T-helper 1 cell treated with Interleukin-12 subunit alpha and Interleukin-12 subunit beta and Interleukin-4 antibody, amounts not matched to agents 30 μg/mL and 1 μg/mL, for 36 hours (primary cell): Measurements from ENCODE around the gene C8B.

Experiments
- H3K27ac Mint-ChIP-seq: one replicate; pipeline ENCODE4 v1.8.0; 2021; ENCODE audit warnings: mild to moderate bottlenecking, mixed read lengths
- H3K27me3 Mint-ChIP-seq: one replicate; pipeline ENCODE4 v1.8.0; 2021; ENCODE audit warnings: low read depth, mixed read lengths
- H3K36me3 Mint-ChIP-seq: one replicate; pipeline ENCODE4 v1.8.0; 2021; ENCODE audit warnings: low read depth, mixed read lengths
- H3K4me1 Mint-ChIP-seq: one replicate; pipeline ENCODE4 v1.8.0; 2021; ENCODE audit warnings: low read depth, mixed read lengths
- H3K4me3 Mint-ChIP-seq: one replicate; pipeline ENCODE4 v1.8.0; 2021; ENCODE audit warnings: mild to moderate bottlenecking, moderate library complexity, mixed read lengths
- H3K9me3 Mint-ChIP-seq: one replicate; pipeline ENCODE4 v1.8.0; 2021; ENCODE audit warnings: mixed read lengths

Gene C8B

GRCh38 chr1:56983484-56983883 lies 17.7 kb upstream of the C8B start:
- Mint-ChIP-seq H3K4me1 (no peaks in the 10 kb centered on the region), H3K27me3 (no peaks in the 10 kb centered on the region)

GRCh38 chr1:56979986-56980755 lies 14.4 kb upstream of the C8B start:
- no peaks in the 10 kb centered on the region for H3K27me3 Mint-ChIP-seq
- no peaks in the 10 kb centered on the region for H3K9me3 Mint-ChIP-seq
- H3K4me1 Mint-ChIP-seq = no peaks in the 10 kb centered on the region
- no peak overlapping the region for H3K4me3 Mint-ChIP-seq
- no peaks in the 10 kb centered on the region for H3K36me3 Mint-ChIP-seq
- H3K27ac Mint-ChIP-seq = no peak overlapping the region

More at GRCh38 chr1:56983484-56983883, 17.7 kb upstream of the C8B start:
- Mint-ChIP-seq H3K36me3 (no peaks in the 10 kb centered on the region), H3K27ac (no peak overlapping the region), H3K9me3 (no peaks in the 10 kb centered on the region), H3K4me3 (no peak overlapping the region)

GRCh38 chr1:56978819-56979218 lies 13.0 kb upstream of the C8B start:
- Mint-ChIP-seq H3K27ac (no peak overlapping the region), H3K36me3 (no peaks in the 10 kb centered on the region), H3K27me3 (no peaks in the 10 kb centered on the region), H3K9me3 (no peaks in the 10 kb centered on the region), H3K4me3 (no peak overlapping the region), H3K4me1 (no peaks in the 10 kb centered on the region)

- Mint-ChIP-seq H3K27me3 (no peaks in the 10 kb centered on the region), H3K4me3 (no peak overlapping the region), H3K27ac (no peak overlapping the region)
These were observed 12.1 kb upstream of the C8B start for GRCh38 chr1:56977910-56978309.

GRCh38 chr1:56975446-56975845 lies 9.6 kb upstream of the C8B start:
- no peak overlapping the region for H3K4me3 Mint-ChIP-seq
- no peak overlapping the region for H3K27ac Mint-ChIP-seq
- no peaks in the 10 kb centered on the region for H3K4me1 Mint-ChIP-seq
- no peaks in the 10 kb centered on the region for H3K36me3 Mint-ChIP-seq
- no peaks in the 10 kb centered on the region for H3K9me3 Mint-ChIP-seq
- H3K27me3 Mint-ChIP-seq = no peaks in the 10 kb centered on the region

More at GRCh38 chr1:56977910-56978309, 12.1 kb upstream of the C8B start:
- Mint-ChIP-seq H3K36me3 (no peaks in the 10 kb centered on the region), H3K4me1 (no peaks in the 10 kb centered on the region), H3K9me3 (no peaks in the 10 kb centered on the region)

GRCh38 chr1:56973923-56974742 lies 8.3 kb upstream of the C8B start:
- Mint-ChIP-seq H3K27ac (no peak overlapping the region), H3K4me1 (no peaks in the 10 kb centered on the region), H3K27me3 (no peaks in the 10 kb centered on the region), H3K4me3 (no peak overlapping the region), H3K9me3 (no peaks in the 10 kb centered on the region), H3K36me3 (no peaks in the 10 kb centered on the region)

- Mint-ChIP-seq H3K27ac (no peak overlapping the region), H3K27me3 (no peaks in the 10 kb centered on the region), H3K36me3 (no peaks in the 10 kb centered on the region), H3K4me1 (no peaks in the 10 kb centered on the region), H3K9me3 (no peaks in the 10 kb centered on the region), H3K4me3 (no peak overlapping the region)
These were observed 7.2 kb upstream of the C8B start for GRCh38 chr1:56972976-56973375.

GRCh38 chr1:56970280-56970679 lies 4.5 kb upstream of the C8B start:
- Mint-ChIP-seq H3K36me3 (no peaks in the 10 kb centered on the region), H3K27ac (no peak overlapping the region), H3K4me1 (no peaks in the 10 kb centered on the region), H3K4me3 (no peak overlapping the region), H3K27me3 (no peaks in the 10 kb centered on the region), H3K9me3 (no peaks in the 10 kb centered on the region)

GRCh38 chr1:56968878-56969495 lies 3.2 kb upstream of the C8B start:
- no peaks in the 10 kb centered on the region for H3K27me3 Mint-ChIP-seq
- no peaks in the 10 kb centered on the region for H3K36me3 Mint-ChIP-seq
- H3K9me3 Mint-ChIP-seq = no peaks in the 10 kb centered on the region
- no peak overlapping the region for H3K4me3 Mint-ChIP-seq
- no peaks in the 10 kb centered on the region for H3K4me1 Mint-ChIP-seq
- no peak overlapping the region for H3K27ac Mint-ChIP-seq

- no peaks in the 10 kb centered on the region for H3K27me3 Mint-ChIP-seq
- no peaks in the 10 kb centered on the region for H3K36me3 Mint-ChIP-seq
- H3K4me1 Mint-ChIP-seq = no peaks in the 10 kb centered on the region
- no peak overlapping the region for H3K27ac Mint-ChIP-seq
- H3K4me3 Mint-ChIP-seq = no peak overlapping the region
- H3K9me3 Mint-ChIP-seq = no peaks in the 10 kb centered on the region
These were observed 2.4 kb upstream of the C8B start for GRCh38 chr1:56967900-56968832.

- Mint-ChIP-seq H3K4me1 (no peaks in the 10 kb centered on the region), H3K4me3 (no peak overlapping the region), H3K27ac (no peak overlapping the region), H3K27me3 (no peaks in the 10 kb centered on the region), H3K9me3 (no peaks in the 10 kb centered on the region), H3K36me3 (no peaks in the 10 kb centered on the region)
These were observed 1.5 kb upstream of the C8B start for GRCh38 chr1:56967355-56967754.

- H3K4me3 Mint-ChIP-seq = no peak overlapping the region
These were observed 834 bp upstream of the C8B start for GRCh38 chr1:56966698-56966999.

GRCh38 chr1:56965191-56965590 lies 624 bp downstream of the C8B start:
- no peak overlapping the region for H3K4me3 Mint-ChIP-seq
- H3K27ac Mint-ChIP-seq = no peak overlapping the region
- no peaks in the 10 kb centered on the region for H3K4me1 Mint-ChIP-seq

More at GRCh38 chr1:56966698-56966999, 834 bp upstream of the C8B start:
- no peaks in the 10 kb centered on the region for H3K4me1 Mint-ChIP-seq
- H3K36me3 Mint-ChIP-seq = no peaks in the 10 kb centered on the region
- no peaks in the 10 kb centered on the region for H3K27me3 Mint-ChIP-seq
- no peak overlapping the region for H3K27ac Mint-ChIP-seq
- H3K9me3 Mint-ChIP-seq = no peaks in the 10 kb centered on the region

GRCh38 chr1:56964349-56965017 lies 1.3 kb downstream of the C8B start:
- H3K27ac Mint-ChIP-seq = no peak overlapping the region

More at GRCh38 chr1:56965191-56965590, 624 bp downstream of the C8B start:
- no peaks in the 10 kb centered on the region for H3K9me3 Mint-ChIP-seq
- no peaks in the 10 kb centered on the region for H3K36me3 Mint-ChIP-seq
- no peaks in the 10 kb centered on the region for H3K27me3 Mint-ChIP-seq

More at GRCh38 chr1:56964349-56965017, 1.3 kb downstream of the C8B start:
- Mint-ChIP-seq H3K4me1 (no peaks in the 10 kb centered on the region), H3K9me3 (no peaks in the 10 kb centered on the region), H3K4me3 (no peak overlapping the region), H3K27me3 (no peaks in the 10 kb centered on the region), H3K36me3 (no peaks in the 10 kb centered on the region)
